Ectodermal cell (in vitro differentiated cells): Measurements from ENCODE around the gene NFATC1.

Experiments
- H3K27ac ChIP-seq: 2 replicates; pipeline ENCODE4 v1.7.0; 2013; ENCODE audit warnings: mild to moderate bottlenecking, low read depth, low read length; ENCODE audit not compliant: insufficient read depth, poor library complexity, severe bottlenecking
- H3K27me3 ChIP-seq: 2 replicates; pipeline ENCODE4 v1.7.0; 2013; ENCODE audit warnings: mild to moderate bottlenecking, low read length; ENCODE audit not compliant: insufficient read depth, control insufficient read depth, poor library complexity, severe bottlenecking
- H3K36me3 ChIP-seq: one replicate; pipeline ENCODE4 v1.7.0; 2013; ENCODE audit warnings: low read length; ENCODE audit not compliant: control insufficient read depth, insufficient read depth
- H3K4me1 ChIP-seq: one replicate; pipeline ENCODE4 v1.7.0; 2013; ENCODE audit warnings: low read length; ENCODE audit not compliant: control insufficient read depth, insufficient read depth
- H3K4me3 ChIP-seq: 2 replicates; pipeline ENCODE4 v1.7.0; 2013; ENCODE audit warnings: low read depth, low read length, control low read depth; ENCODE audit not compliant: insufficient read depth
- H3K9me3 ChIP-seq: 2 replicates; pipeline ENCODE4 v1.7.0; 2013; ENCODE audit warnings: mild to moderate bottlenecking, low read length, moderate library complexity; ENCODE audit not compliant: control insufficient read depth
- WGBS, 2 experiments: methylation state at CpG; one replicate each; pipeline ENCODE4 v1.1.7; 2013; ENCODE audit warnings: missing lambda C conversion rate in 2 of 2; 5-methylcytosine and 5-hydroxymethylcytosine counted together

NFATC1 gene

GRCh38 chr18:79382681-79383387, 12.9 kb upstream of the NFATC1 start:
- H3K27ac ChIP-seq = no peak overlapping the region
- WGBS, 2 experiments = 93% methylated on average over 27 of the region's 27 CpGs
- no peaks in the 10 kb centered on the region for H3K36me3 ChIP-seq
- no peaks in the 10 kb centered on the region for H3K27me3 ChIP-seq
- no peaks in the 10 kb centered on the region for H3K4me1 ChIP-seq
- H3K9me3 ChIP-seq = no peaks in the 10 kb centered on the region
- H3K4me3 ChIP-seq = no peak overlapping the region

- Histone ChIP-seq H3K27ac (no peak overlapping the region), H3K4me3 (no peak overlapping the region), H3K4me1 (no peaks in the 10 kb centered on the region), H3K9me3 (no peaks in the 10 kb centered on the region), H3K36me3 (no peaks in the 10 kb centered on the region), H3K27me3 (no peaks in the 10 kb centered on the region)
- WGBS, 2 experiments = 93 to 94% methylated on average over 20 of the region's 20 CpGs
These were observed 12.2 kb upstream of the NFATC1 start for GRCh38 chr18:79383388-79384056.

- H3K27me3 ChIP-seq = peaks cover 2% of the 10 kb centered on the region
- H3K4me1 ChIP-seq = no peaks in the 10 kb centered on the region
- no peaks in the 10 kb centered on the region for H3K9me3 ChIP-seq
- WGBS, 2 experiments = 81 to 83% methylated on average over 17 of the region's 17 CpGs
- H3K4me3 ChIP-seq = no peak overlapping the region
- H3K36me3 ChIP-seq = no peaks in the 10 kb centered on the region
- H3K27ac ChIP-seq = no peak overlapping the region
These were observed 11.5 kb upstream of the NFATC1 start for GRCh38 chr18:79384151-79384807.

GRCh38 chr18:79384834-79385233, 10.9 kb upstream of the NFATC1 start:
- H3K36me3 ChIP-seq = no peaks in the 10 kb centered on the region
- no peaks in the 10 kb centered on the region for H3K4me1 ChIP-seq
- no peak overlapping the region for H3K4me3 ChIP-seq
- H3K27me3 ChIP-seq = peaks cover 5% of the 10 kb centered on the region
- no peak overlapping the region for H3K27ac ChIP-seq
- no peaks in the 10 kb centered on the region for H3K9me3 ChIP-seq
- WGBS, 2 experiments = 86 to 89% methylated on average over 16 of the region's 16 CpGs

DNA sequence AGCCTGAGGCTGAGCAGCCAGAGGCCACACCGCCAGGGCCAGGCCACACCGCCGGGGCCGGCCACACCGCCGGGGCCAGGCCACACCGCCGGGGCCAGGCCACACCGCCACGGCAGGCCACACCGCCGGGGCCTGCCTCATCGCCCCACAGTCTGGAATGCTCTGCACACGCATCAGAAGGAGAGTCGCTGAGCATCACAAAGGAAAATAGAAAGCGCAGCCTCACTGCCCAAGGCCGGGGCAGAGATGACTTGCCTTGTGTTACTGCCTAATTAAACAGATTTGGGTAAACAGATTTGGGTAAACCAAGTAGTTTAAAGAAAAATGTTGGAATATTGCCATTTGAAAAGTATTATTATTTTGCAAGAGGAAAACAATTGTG, 10.4 kb upstream of the NFATC1 start:
- Histone ChIP-seq H3K4me3 (no peak overlapping the region), H3K27me3 (peaks cover 10% of the 10 kb centered on the region), H3K27ac (no peak overlapping the region), H3K4me1 (no peaks in the 10 kb centered on the region), H3K9me3 (no peaks in the 10 kb centered on the region), H3K36me3 (no peaks in the 10 kb centered on the region)
- WGBS, 2 experiments = 74 to 75% methylated on average over 17 of the region's 17 CpGs

DNA sequence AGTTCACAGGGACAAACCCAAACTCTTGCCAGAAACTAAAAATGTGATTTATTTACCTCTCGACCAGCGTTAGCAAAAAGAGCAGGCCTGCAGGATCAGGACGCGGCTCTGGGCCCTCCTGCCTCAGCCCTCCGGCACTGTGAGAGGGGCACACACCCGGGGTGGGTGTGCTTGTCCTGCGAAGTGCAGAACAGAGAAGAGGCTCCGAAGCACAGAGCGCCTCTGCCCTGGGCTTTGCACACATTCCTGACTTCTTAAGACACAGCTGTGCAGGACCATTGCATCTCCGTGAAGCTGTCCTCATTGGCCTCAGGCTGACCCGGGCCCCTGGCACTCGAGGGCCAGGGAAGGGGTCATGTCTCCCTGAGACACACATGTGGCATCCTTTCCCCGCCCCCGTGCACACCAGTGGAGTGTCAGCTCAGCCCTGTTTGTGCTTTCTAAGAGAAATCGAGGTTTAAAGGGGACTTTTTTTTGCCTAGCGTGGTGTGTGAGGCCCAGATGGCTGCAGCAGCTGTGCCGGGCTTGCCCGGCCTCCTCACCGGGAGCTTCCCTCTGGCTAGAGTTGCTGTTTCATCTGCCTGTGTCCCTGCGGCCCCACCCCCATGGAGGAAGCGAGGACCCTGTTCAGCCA, 9.9 kb upstream of the NFATC1 start:
- 91% methylated on average over 21 of the region's 21 CpGs for WGBS, 2 experiments
- Histone ChIP-seq H3K27me3 (peaks cover 15% of the 10 kb centered on the region), H3K4me1 (no peaks in the 10 kb centered on the region), H3K4me3 (no peak overlapping the region), H3K36me3 (no peaks in the 10 kb centered on the region), H3K27ac (no peak overlapping the region), H3K9me3 (no peaks in the 10 kb centered on the region)

DNA sequence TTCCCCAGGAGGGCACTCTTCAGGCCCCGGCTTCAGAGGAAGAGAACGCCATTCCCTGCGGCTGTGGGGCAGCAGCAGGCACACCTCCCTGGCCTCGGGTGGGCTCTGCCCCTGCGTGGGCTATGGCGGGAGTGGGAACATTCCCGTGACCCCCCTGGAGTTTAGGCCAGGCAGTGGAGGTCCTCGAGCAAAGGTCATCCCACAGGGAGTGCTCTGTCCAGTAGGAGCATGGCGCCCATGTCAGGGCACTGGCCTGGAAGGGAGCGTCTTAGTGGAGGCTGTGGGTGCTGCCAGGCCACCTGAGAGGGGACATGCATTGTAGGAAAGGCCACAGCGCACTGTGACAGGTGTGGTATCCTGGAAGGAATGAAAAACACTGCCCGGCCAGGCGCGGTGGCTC, 9.2 kb upstream of the NFATC1 start:
- no peak overlapping the region for H3K4me3 ChIP-seq
- H3K27me3 ChIP-seq = peaks cover 22% of the 10 kb centered on the region

GRCh38 chr18:79387214-79387613, 8.5 kb upstream of the NFATC1 start:
- Histone ChIP-seq H3K36me3 (no peaks in the 10 kb centered on the region), H3K27me3 (peaks cover 29% of the 10 kb centered on the region), H3K4me3 (no peak overlapping the region), H3K9me3 (no peaks in the 10 kb centered on the region), H3K4me1 (no peaks in the 10 kb centered on the region), H3K27ac (no peak overlapping the region)
- WGBS, 2 experiments = 74 to 75% methylated on average over 6 of the region's 6 CpGs

More for the DNA sequence above, 9.2 kb upstream of the NFATC1 start:
- H3K36me3 ChIP-seq = no peaks in the 10 kb centered on the region
- no peaks in the 10 kb centered on the region for H3K4me1 ChIP-seq
- H3K9me3 ChIP-seq = no peaks in the 10 kb centered on the region
- WGBS, 2 experiments = 93 to 95% methylated on average over 14 of the region's 14 CpGs
- H3K27ac ChIP-seq = no peak overlapping the region

GRCh38 chr18:79387615-79388014, 8.1 kb upstream of the NFATC1 start:
- Histone ChIP-seq H3K36me3 (no peaks in the 10 kb centered on the region), H3K4me1 (no peaks in the 10 kb centered on the region), H3K27me3 (peaks cover 33% of the 10 kb centered on the region), H3K4me3 (no peak overlapping the region), H3K9me3 (no peaks in the 10 kb centered on the region), H3K27ac (no peak overlapping the region)
- 82 to 86% methylated on average over 11 of the region's 11 CpGs for WGBS, 2 experiments

DNA sequence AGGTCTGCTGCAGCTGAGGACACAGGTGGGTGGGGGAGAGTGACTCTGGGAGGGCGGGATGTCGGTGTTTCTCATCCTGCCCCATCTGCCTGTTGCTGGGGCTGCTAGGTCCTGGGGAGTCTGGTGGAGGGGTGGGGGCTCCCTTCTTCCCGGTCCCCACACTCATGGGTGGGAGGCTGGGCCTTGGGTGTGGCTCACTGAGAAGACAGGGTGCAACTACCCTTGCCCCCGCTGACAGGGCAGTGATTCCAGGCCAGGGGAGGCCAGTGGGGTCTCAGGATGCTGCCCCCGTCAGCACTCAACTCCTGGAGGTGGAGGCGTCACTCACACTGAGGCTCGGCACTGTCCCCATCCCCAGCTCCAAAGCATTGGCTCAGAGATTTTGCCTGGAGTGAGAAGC, 7.7 kb upstream of the NFATC1 start:
- 83 to 93% methylated on average over 7 of the region's 7 CpGs for WGBS, 2 experiments
- no peak overlapping the region for H3K4me3 ChIP-seq
- no peaks in the 10 kb centered on the region for H3K9me3 ChIP-seq
- H3K27ac ChIP-seq = no peak overlapping the region
- H3K4me1 ChIP-seq = peaks cover 3% of the 10 kb centered on the region
- H3K36me3 ChIP-seq = no peaks in the 10 kb centered on the region
- H3K27me3 ChIP-seq = peaks cover 37% of the 10 kb centered on the region
